Muscle of back (tissue), 11 donors: ENCODE measurements around the gene PILRB. TPM values are rescaled to one million over a fixed set of nuclear protein-coding genes. Genes with fewer than 3 reads are reported as not detected.
"Not testable (repeated sequence)": the region's sequence is repeated elsewhere in the genome, so short reads cannot be mapped to it uniquely, and the experiment has no call there.

Source experiments
- DNase-seq, 3 donors: peaks; one replicate each; pipeline versions ENCODE4 v3.0.0 to v3.0.0-alpha.2; 2013
- polyA plus RNA-seq, 10 donors: library from polyadenylated mRNA; unstranded; fragments of 120-200 nt; gene quantifications; one replicate each; pipeline ENCODE4 v1.2.1, GENCODE V29; 2013; ENCODE audit not compliant: insufficient read length in 10 of 10

PILRB gene
- polyA plus RNA-seq, 10 donors, result 11.6 to 30.5 (median 14.5) TPM

DNA sequence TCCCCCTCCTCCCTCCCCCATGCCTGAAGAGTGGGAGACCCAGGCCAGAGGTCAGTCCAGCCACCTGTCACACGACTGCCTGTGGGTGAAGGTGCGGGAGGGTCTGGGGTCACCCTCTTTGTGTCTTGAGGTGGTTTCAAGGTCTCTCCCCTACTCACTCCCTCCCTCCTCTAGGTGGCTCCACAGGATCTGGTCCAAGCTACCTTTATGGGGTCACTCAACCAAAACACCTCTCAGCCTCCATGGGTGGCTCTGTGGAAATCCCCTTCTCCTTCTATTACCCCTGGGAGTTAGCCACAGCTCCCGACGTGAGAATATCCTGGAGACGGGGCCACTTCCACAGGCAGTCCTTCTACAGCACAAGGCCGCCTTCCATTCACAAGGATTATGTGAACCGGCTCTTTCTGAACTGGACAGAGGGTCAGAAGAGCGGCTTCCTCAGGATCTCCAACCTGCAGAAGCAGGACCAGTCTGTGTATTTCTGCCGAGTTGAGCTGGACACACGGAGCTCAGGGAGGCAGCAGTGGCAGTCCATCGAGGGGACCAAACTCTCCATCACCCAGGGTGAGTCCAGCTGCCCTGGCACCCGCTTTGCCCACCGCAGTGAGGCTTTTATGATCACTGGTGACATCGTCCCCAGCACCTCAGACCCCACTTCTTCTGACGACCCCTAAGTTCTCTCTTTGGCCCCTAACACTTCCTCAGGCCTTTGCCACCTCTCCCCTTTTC lies 16.1 kb downstream of the PILRB start:
- not testable (repeated sequence) for DNase-seq

DNA sequence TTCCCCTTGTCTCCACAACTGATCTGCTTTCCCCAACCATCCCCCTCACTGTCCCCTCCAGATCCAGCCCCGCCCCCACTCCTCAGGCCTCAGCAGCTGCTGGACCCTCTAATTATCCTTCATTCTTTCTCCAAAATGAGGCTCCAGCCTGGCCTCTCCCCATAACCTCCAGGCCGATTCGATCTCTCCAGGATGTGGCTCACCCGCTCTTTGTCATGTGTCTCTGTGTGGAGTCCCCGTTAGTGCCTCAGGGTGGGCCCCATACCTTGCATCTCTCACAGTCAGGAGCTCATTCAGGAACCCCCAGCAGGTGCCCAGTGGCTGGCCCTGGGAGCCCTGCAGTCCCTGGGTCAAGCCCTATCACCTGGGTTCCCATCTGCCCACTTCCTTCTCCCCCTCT lies 16.7 kb downstream of the PILRB start:
- no peak for DNase-seq

DNA sequence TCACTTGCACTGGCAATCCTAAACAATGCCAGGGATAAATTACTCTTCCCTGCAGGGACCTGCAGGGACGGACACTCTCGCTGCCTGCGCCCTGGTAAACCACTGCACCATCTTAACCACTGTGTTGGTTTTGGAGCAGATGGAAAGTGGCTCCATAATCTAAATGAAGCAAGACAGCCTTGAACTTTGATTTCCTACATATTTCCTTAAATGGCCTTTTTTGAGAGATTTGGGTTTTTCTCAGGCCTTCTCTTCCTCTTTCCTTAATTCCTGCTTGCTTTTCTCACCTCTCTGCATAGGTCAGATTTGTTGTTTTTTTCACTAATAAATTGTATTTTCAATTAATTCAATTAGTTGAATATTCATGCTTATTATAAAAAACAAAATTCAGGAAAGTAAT lies 18.1 kb downstream of the PILRB start:
- DNase-seq, result no peak

DNA sequence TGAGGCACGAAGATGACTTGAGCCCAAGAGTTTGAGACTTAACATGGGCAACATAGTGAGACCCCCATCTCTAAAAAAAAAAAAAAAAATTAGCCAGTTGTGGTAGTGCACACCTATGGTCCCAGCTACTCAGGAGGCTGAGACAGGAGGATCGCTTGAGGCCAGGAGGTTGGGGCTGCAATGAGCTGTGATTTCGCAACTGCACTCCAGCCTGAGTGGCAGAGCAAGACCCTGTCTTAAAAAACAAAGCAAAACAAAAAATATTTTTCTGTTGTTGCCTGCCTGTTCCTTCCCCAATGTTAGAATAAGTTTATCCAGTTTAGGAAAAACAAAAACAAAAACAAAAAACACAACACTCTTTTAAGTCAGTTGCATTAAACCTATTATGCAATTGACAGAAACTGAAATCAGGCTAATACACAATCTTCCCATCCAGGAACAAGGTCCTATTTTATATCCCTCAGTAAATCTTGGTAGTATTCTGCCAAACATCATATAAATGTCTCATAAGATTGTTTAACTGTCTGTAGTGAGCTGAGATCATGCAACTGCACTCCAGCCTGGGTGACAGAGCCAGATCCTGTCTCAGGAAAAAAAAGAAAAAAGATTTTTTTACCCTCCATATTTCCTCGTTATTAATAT lies 20.3 kb downstream of the PILRB start:
- no peak for DNase-seq

DNA sequence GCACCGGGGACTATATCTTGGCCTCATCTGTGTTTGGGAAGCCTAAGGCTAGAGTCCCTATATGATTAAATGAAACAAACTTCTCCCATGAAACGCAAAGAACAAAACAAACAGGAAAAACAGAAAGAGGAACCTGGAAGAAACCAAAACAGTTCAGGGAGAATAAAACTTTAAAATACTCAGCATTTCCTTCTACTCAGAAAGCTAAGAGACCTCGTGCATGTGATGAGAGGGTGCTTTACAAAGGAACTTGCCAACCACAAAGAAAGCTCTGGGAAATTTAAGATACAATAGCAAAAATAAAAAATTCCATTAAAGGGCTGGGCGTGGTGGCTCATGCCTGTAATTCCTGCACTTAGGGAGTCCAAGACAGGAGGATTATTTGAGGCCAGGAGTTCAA lies 22.3 kb downstream of the PILRB start:
- DNase-seq, result no peak

DNA sequence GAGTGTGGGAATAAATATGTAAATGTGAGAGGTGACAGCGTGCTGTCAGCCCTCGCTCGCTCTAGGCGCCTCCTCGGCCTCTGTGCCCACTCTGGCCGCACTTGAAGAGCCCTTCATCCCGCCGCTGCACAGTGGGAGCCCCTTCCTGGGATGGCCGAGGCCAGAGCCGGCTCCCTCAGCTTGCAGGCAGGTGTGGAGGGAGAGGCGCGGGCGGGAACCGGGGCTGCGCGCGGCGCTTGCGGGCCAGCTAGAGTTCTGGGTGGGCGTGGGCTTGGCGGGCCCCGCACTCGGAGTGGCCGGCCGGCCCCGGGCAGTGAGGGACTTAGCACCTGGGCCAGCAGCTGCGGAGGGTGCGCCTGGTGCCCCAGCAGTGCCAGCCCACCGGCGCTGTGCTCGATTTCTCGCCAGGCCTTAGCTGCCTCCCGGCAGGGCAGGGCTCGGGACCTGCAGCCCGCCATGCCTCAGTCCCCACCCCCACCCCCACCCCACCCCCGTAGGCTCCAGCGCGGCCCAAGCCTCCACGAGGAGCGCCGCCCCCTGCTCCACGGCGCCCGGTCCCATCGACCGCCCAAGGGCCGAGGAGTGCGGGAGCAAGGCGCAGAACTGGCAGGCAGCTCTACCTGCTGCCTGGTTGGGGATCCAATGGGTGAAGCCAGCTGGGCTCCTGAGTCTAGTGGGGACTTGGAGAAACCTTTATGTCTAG lies 23.8 kb downstream of the PILRB start:
- not testable (repeated sequence) for DNase-seq

DNA sequence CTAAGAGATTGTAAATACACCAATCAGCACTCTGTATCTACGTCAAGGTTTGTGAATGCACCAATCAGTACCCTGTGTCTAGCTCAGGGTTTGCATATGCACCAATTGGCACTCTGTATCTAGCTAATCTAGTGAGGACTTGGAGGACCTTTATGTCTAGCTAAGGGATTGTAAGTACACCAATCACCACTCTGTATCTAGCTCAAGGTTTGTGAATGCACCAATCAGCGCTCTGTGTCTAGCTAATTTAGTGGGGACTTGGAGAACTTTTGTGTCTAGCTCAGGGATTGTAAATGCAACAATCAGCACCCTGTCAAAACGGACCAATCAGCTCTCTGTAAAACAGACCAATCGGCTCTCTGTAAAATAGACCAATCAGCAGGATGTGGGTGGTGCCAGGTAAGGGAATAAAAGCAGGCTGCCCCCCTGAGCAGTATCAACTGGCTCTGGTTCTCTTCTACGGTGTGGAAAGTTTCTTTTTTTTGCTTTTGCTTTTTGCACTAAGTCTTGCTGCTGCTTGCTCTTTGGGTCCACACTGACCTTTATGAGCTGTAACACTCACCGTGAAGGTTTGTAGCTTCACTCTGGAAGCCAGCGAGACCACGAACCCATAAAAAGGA lies 24.4 kb downstream of the PILRB start:
- DNase-seq, result not testable (repeated sequence)

DNA sequence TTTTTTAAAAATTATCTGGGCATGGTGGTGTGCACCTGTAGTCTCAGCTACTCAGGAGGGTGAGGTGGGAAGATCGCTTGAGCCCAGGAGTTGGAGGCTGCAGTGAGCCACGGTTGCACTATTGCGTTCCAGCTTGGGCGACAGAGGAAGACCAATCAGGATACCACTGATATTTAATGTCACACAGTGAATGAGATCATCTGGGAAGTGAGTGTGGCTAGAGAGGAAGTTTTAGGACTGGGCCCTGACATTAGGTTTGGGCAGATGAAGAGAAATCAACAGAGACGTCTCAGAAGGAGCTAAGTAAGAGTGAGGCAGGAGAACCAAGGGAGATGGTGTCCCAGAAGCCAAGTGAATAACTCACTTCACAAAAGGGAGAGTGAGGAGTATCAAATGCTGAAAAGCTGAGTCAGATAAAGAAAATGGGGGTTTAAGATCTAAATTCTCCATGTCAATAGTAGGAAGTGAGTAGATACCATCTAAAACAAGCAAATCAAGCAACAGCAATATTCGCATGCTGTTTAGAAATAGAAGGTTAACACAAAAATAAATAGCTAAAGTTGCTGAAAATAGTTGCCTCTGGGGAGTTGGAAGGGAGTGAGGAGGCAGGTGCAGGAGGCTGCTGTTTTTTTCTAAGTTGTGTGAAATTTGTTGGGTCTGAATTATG lies 26.8 kb downstream of the PILRB start:
- DNase-seq, result no peak

DNA sequence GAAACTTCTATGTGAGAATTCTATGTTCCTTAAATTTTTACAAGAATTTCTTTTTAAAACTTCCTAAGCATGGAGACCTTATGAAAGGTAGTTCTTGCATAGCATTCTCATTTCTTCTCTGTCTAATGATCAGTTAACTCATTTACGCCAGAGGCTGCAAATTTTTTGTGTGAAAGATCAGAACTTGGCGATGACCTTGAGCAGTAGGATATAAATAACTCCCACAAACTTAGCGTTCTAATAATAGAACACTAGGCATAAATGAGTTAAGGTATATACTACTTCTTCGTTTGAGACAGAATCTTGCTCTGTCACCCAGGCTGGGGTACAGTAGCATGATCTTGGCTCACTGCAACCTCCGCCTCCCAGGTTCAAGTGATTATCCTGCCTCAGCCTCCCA lies 29.0 kb downstream of the PILRB start:
- DNase-seq, result no peak

DNA sequence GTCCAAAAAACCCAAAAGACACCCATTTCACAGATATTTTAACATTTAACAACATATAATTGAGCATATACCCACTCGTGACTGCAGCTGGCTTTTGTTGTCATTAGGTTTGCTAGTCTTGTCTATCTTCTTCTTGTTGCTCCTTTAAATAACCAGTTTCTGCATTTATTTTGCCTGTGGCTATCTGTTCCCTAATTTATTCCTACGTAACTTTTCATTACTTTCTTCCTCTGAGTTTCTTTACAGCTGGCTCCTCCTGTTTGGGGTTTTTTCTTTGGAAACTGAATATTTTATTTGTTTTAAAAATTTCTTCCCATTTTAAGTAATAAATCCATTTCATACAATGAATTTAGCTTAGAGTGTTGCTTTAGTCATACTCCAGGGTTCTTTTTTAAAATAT lies 29.8 kb downstream of the PILRB start:
- no peak for DNase-seq

DNA sequence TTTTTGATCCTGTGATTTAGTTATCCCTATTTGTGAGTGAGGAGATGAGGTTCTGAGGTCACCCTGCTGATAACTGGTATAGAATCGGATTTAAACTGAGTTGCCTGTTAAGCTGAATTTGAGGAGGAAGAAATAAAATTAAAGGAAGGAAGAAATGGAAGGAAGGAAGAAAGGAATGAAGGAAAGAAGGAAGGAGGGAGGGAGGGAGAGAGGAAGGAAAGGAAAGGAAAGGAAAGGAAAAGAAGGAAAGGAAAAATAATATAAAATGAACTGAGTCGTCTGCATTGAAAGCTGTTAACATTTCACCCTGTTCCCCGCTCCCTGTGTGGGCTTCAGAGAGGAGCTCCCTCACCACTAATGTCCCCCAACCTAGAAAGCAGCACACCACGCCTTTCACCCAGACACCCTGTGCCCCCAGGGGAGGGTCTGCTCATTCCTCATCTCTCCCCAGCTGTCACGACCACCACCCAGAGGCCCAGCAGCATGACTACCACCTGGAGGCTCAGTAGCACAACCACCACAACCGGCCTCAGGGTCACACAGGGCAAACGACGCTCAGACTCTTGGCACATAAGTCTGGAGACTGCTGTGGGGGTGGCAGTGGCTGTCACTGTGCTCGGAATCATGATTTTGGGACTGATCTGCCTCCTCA lies 31.6 kb downstream of the PILRB start:
- no peak for DNase-seq

DNA sequence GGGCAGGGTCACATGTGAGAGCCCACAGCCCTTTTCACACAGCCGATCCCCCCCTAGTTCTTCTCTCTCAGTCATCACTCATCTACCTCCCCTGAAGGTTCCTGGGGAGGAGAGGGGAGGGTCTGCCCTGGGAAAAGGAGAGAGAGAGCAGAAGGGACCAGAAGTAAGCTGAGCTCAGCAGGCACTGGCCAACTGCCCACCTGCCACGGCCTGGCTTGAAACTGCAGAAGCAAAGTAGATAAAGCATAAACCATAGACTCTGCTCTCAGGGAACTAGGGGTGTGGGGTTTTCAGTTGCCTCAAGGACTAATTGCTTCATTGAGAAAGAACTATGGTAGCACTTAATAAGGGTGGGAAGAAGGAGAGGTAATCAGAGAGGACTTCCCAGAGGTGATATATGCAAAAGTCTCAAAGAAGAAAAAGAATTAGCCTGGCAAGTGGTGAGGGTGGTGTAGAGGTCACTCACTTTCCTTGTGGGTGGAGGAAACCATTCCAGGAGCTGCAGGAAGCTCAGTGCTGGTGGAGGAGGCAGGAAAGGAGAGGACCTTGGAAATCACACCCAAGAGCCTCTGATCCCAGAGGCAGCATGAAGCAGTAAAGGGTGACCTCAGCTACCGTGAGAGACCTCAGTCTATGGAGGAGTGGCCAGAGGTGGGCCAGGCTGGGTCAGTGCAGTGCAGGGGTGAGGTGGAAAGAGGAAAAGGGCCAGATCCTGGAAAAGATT lies 32.5 kb downstream of the PILRB start:
- DNase-seq, result no peak

DNA sequence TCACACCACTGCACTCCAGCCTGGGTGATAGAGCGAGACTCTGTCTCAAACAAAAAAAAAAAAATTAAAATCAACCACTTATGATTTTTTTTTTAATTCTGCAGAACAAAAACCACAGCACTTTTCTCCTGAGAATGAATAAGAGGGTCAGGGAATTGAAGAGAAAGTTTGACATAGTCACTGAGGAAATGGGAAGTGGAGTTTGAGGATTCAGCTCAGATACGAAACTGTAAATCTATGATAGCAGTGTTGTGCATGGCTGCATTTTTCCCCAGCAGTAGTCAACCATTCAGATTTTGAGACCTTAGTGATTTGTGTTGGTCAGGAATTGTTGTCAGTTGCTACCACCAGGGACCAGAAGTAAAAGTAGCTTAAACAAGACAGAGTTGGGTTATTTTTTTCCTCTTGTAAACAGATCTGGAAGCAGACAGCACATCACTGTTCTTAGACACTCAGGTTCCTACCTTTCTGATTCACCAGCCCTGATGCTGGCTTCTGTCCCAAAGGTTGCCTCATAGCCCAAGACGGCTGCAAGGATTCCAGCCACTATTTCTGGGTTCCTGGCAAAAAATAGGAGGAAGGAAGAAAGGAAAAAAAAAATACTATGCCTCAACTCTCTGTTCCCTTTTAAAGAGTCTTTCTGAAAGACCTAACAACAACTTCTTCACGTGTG lies 35.5 kb downstream of the PILRB start:
- DNase-seq, result no peak

DNA sequence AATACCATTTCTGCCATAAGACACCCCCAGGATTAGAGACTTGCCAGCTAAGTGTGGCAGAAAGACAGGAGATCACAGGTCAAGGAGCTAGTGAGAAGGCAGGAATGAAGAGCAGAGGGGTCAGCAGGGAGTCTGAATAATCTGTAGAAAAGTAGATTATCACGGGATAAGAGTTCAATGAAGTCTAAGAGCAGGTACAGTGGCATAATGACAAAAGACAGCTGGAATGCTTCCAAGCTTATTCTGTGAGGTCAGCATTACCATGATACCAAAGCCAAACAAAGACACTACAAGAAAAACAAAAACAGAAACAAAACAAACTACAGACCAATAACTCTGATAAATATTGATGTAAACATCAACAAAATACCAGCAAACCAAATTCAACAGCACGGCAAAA lies 36.2 kb downstream of the PILRB start:
- DNase-seq, result no peak

DNA sequence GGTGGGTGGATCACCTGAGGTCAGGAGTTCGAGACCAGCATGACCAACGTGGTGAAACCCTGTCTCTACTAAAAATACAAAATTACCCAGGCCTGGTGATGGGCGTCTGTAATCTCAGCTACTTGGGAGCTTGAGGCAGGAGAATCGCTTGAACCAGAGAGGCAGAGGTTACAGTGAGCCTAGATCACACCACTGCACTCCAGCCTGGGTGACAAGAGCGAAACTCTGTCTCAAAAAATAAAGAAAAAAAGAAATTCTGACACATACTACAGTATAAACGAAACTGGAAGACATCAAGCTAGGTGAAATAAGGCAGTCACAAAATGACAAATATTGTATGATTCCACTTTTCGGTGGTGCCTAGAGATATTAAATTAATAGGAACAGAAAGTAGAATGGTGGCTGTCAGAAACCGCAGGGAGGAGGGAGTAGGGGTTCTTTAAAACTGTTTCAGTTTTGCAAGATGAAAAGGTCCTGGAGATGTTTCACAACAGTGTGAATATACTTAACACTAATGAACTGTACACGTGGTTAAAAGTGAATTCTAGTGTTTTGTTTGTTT lies 38.6 kb downstream of the PILRB start:
- DNase-seq, result no peak

DNA sequence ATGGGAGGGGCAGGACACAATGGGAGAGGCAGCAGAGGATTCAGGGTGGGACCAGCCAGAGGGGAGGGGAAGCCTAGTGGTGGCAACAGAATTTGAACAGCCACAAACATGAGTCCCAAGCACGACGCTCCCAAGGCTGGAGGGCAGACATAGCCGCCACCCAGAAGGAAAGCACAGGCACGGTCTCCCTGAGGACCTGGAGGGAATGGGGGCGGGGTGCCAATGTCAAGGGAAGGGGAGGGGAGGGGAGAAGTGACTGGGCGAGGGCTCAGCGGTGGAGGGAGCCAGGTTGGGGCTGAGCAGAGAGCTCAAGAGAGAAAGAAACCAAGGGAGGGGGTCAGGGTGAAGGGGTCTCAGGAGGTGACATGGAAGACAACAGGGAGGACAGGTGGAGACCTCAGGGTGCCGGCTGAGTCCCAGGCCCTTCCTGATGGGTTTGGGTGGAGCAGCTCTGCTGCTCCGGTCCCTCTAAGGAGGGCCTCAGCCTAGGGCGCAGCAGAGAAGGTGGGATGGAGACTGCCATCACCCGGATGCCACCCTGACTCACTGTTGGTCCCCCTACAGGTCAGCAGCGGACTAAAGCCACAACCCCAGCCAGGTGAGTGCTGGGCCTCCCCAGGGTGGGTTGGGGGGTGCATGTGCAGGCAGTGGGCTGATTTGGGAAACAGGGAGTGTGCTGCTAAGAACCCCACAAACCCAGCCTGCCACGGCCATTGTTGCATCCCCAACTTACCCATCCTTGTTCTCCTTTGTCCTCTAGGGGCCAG lies 39.6 kb downstream of the PILRB start:
- DNase-seq, result no peak

DNA sequence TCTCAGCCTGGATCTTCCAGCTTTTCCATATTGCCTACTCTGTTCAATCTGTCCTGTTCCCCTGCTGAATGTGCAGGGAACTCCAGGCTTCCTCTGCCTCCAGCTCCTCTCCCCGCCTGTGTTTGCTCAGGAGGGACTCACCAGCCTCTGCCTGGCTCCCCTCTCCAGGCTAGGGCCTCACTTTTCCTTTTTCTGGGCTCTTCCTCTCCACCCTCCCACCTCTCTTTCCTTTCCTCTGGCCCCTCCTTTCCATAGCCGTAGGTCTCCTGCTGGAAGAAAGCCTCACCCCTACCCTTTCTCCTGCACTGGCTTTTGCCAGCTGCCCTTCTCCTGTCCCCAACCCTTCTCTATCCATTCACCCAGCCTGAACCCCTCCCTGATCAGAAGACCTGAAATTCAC lies 40.3 kb downstream of the PILRB start:
- DNase-seq, result no peak

DNA sequence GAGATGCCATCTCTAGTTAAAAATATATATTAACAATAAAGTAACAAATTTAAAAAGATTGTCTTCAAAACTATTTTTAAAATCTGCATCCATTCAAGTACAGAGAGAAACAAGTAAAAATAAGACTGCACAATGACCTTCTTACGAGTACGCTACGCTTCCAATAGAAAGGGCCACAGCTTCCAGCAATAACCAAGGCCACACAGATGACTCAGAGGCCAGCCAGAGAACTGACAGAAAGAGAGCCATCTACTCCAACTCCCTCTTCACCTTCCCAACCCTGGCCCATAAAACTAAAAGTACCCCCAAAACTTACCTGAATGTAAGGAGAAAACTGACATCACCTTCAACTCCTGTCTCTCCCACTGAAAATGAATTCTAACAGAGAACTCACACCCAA lies 42.1 kb downstream of the PILRB start:
- no peak for DNase-seq

DNA sequence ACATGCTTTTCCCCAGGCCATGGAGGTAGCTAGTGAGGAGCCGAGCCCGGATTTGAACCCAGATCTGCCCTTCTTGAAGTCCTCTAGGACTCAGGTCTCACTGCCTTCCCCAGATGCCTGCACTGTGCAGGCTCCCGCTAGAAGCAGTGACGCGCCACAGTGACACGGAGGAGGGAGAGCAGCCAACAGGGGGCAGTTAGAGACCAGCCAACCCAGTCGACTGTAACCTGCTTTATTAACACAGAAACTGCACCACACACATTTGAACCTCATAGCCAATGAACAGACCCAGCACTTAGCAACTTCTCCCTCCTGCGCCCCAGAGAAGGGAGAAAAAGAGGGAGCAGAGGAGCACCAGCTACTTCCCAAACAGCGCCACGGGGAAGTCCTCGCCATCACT lies 42.7 kb downstream of the PILRB start:
- DNase-seq, result no peak
